HG03575 (cell line): ENCODE data around the gene WNK2.

Source experiments
- ATAC-seq: cut with Tn5 transposase; IDR thresholded peaks from one replicate; pipeline ENCODE4 v1.9.1; 2021; ENCODE audit not compliant: unreplicated experiment, insufficient number of reproducible peaks, low FRiP score; ENCODE audit errors: extremely low read depth

WNK2 gene

DNA sequence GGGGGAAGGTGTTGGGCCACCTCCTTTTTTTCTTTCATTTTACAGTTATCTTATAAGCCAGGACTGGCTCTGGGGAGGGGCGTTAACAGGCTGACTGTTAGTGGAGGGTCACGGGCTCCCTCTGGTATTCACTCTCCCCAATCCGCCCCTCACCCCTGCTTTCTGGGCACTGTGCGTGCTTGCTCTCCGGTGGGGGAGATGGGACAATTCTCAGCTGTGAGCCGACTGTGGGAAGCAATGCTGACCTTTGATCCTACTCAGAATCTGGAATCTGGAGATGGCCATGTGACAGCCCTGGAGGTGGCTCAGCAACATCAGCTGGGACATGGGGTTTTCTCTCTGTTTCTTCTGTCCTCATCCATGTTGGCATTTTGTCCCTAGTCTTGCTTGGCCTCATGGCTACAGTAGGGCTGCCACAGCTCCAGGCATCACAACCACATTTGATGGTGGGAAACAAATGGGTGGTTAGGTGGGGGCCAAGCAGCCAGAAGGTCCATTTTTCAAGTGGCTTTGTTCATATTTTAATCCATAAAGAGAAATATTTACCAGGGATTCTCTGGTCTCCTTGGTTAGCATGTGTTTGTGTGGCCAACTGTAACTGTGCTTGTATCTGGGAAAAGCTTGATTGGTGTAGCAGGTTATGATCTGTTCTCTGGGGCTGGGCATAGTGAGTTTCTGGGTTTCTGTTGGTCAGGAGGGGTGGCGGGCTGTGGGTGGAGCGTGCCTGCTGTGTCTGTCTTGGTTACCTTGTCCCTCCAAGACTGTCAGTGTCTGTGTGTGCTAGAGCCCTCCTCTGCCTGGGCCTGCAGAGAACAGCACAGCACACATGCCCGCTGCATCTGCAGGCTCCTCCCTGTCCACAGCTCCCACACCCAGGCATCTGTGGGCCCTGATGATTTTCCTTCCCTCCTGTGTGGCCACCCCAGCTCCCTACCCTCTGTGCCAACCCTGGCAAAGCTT is 12.4 kb downstream of the WNK2 start:
- no peak for ATAC-seq

DNA sequence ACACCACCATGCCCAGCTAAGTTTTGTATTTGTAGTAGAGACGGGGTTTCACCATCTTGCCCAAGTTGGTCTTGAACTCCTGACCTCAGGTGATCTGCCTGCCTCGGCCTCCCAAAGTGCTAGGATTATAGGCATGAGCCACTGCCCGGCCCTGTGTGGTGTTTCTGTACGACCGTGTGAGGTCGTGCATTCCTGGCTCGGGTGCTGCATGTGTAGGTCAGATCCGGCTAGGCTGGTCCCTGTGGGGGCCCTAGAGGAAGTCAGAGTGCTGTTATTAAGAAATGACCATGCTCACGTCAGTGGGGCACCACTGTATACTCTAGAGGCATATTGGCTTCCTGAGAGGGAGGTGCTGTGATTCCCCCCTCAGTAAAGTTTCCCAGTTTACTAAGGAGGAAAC is 13.7 kb downstream of the WNK2 start:
- no peak for ATAC-seq

DNA sequence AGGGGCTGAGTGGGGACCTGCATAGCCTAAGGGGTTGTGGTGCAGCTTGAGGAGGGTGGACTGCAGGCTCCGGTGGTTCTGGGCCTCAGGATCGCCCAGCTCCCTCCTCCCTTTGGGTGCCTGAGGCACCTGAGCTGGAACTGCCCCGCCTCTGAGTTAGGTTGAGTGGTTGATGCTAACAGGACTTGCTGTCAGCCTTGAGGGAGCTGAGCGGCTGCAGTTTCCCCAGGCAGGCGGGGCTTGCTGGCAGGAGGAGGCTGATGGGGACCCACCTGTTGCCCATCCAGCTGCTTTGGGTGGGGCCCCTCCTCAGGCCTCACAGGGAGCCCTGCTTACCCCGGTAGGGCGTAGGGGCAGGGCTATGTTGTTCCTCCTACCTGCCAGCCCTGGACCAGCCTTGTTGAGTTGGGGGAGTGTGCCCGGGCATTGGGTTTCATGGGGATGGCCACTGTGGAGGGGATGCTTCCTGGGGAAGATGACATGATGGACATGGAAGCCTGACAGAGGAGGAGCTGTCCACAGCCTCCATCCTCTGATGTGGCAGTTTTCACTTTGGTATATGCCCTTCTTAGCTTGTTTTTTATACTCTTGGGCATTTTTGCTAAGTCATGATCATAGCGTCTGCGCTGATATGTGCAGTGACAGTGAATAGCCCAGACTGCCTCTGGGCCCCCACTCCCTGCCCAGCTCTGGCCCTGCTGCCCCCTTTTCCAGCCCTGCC is 14.3 kb downstream of the WNK2 start:
- ATAC-seq = no peak

DNA sequence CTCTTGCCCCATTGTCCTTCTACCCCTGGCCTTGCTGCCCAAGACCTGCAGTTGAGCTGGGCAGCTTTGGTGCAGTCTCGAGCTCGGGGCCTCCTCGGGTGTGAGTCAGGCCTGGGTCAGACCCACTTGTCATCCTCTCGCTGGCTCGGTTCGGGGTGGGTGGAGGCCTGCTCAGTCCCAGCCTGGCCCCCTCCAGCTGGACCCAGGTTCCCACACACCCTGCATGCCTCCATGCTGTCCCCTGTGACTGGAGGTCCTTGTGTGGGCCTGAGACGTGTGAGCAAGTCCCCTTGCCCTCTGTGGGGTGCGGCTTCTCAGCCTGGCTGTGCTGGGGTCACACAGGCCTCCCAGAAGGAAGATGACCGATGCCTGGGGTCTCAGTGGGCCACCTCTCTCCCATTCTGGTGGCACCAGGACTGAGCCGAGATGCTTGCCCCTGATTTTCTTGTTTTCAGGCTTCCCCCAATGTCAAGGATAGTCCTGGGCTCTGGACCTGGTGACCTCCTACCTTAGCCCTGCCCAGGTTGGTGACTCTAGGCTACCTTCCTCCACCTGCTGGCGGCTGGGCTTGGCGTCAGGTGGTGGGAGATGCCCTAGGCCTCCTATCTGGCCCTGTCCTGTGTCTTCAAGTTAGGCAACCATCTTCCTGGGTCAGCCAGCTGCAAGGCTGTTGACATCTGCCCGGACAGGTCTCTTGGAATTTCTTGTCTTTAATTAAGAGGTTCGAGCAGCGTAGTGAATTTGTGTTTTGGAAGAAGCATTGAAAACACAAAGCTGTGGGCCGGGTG is 15.1 kb downstream of the WNK2 start:
- no peak for ATAC-seq

DNA sequence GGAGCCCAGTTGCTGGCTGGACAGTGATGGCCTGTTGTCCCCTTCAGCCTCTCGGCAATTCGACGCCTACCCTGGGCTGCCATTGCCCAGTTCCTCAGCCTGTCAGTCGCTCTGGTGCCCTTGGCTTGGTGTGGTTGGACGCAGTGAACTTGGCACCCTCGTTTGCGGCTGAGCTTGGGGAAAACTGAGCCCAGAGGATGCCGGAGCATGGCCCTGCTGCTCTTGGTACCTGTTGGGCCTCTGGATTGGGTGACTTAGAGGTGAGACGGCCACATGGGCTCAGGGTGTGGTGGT is 16.5 kb downstream of the WNK2 start:
- ATAC-seq = no peak

DNA sequence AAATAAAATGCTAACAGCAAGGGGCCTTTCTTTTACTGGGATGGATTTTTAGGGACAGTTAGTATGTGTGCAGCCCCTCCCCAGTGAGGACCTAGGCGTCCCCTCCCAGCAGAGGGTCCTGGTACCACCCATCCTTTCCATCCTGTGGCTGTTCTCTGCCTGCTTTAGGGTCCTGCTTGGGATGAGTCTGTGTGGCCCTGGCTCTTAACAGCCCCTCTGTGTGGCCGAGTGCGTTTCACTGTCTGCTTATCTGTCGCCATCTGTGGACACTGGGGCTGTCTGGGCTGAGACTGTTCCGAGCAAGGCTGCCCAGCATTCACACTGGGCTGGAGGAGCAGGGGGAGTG is 17.0 kb downstream of the WNK2 start:
- ATAC-seq = no peak

DNA sequence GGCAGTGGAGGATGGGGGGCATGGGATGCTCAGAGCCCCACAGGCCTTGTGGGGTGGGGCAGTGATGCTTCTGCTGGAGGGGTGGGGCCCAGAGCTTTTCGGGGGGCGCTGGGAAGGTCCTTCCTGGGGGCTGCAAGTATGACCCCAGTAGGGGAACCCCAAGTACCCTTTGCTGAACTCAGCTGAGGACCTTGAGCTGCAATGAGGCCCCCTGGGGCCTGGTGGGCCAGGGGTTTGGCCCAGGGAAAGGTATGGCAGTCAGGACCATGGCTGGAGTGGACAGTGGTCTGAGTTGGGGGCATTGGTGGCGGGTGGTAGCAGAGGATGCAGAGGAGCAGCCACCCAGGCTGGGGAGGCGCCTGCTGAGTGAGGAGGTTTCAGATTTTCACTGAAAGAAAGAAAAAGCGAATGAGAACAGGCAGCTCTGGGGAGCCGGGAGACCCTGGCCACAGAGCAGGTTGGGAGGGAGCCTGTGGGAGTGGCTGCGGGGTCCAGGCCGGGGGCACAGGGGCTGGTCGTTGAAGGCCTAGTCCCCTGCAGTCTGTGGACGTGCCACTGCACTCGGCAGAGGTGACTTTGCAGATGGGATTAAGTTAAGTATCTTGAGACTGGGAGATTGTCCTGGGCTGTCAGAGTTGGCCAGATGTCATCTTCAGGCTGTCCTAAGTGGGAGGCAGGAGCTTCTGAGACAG is 19.2 kb downstream of the WNK2 start:
- ATAC-seq = no peak

DNA sequence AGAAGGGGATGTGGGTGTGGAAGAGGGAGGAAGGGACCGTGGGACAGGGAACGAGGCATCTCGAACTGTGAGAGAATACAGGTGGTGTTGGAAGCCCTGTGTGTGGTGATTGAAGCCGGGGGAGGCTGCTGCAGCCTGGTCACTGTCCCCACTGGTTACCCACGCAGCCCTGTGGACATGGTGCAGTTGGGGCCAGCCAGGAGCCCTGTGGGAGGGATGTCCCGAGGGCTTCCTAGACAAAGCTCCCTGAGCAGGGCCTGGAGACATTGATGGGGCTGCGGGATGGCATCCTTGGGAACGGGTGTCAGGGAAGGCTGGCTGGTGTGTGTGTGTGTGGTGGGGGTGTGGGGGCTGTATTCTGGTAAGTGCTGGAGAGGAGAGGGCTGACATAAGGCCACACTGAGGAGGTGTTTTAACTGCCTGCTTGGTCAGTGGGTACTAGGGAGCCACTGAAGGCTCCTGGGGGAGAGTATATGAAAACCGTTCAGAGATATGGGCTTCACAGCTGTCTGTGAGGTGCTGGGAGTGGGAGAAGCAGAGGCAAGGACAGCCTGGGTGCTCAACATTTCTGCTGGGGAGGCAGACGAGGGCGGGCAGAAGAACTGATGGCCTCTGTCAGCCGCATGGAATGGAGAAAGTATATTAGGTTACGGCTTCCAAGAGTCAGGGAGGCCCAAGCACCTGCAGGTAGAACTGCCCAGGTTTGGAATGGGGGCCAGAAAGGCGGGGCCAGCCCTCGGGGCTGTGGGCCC is 20.0 kb downstream of the WNK2 start:
- ATAC-seq = no peak

DNA sequence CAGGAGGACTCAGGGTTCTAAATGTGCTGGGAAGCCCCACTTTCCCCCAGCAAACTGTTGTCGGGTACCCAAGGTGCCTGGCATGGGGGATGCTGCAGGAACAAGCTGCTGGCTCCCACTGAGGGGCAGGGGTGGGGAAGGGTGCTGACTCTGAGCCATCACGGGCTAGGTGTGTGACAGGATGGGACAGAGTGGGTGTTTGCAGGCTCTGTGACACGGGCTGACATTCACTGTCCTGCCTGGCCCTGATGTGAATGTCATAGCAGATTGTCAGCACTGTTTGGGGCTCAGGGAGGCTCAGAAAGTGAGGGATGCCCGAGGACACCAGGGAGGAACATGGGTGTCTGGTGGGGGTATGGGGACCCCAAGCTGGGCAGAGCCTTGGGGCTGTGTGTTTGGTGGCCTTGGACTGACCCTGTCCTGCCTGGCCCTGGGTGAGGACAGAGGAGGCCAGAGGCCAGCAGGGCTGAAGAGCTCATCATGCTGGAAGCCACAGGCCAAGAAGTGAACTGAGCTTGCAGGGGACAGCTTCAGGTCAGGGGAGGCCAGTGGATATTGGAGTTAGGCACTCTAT is 20.6 kb downstream of the WNK2 start:
- ATAC-seq = no peak

DNA sequence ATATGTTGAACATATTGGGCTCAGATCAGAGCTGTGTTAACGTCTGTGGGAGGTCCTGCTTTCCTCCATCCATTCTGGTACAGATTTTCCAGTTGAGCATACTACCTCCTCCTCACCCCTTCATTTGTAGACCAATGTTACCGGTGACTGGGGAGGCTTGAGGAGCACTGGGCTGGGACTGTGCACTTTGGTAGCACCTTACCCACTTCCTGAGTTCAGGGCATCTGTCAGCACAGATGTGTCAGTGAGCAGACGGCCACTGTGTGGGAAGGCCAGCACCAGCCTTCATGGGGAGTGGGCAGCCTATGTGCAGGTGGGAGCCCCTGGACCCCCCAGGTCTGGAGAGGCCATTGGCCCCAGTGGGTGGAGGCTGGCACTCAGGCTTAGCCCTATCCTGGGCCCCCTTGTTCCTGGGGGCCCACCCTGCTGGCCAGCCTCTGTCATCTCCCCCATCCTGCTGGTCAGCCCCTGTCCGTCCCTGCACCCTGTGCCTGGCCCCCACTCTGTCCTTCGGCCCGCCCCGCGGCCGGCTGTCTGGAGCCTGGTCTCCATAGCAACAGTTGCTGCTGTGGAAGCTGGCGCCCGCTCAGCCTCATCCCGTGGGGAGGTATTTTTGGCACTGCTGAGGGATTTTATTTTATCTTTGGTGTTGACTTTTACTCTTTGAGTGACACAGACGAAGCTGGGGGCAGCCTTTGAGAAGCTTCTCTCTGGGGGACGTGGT is 21.3 kb downstream of the WNK2 start:
- no peak for ATAC-seq

DNA sequence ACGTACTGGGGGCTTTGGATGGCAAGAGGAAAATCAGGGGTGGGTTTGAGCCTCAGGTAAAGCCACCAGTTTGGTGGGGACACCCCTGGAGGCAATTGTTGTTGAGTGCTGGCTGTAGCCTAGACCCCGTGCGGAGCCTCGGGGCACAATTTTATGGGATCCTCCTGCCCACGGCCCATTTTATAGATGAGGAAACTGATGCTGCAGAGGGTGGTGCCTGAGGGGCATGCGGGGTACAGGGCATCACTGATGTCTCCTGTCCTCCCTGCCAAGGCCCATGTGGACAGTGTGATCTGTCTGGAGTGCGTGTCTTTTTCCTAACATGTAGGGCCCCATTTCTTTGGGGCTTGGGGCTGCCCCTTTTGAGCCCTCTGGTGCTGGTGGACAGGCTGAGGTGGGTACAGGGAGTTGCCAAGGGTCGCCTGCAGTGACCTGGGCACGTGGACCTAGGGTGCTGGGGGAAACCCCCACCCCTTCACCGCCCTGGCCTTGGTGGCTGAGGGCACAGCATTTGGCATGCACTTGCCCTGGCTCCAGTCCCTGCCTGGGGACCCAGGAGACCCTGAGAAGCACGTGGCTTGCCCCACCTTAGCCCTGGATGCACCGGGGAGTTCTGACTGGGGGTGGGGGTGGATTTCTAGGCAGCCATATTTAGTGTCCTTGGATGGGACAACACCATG is 22.1 kb downstream of the WNK2 start:
- no peak for ATAC-seq

DNA sequence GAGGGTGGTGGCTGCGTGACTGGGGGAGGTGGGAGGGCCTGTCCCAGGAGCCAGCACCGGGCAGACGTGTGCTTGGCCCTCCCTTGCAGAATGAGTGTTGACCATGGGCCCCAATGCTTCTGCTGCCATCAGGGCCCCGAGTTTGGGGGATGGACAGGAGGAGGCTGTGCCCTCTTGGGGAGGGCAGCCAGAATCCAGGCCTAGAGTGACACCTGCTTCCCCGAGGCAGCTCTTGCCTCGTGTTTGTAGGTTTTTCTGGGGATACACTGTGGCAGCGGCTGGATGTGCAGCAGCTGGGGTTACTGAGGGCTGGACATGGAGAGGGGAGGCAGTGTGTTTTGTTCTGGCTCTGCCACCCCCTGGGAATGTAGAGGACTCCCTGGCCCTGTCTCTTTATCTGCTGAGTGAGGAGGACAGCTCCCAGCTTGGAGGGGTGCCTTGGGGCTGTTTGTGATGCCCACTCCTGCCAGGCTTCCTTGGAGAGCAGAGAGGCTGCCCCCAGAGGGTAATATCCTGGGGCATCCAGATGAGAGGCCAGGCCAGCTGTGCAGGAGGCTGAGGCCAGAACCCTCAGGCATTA is 22.7 kb downstream of the WNK2 start:
- ATAC-seq = no peak

DNA sequence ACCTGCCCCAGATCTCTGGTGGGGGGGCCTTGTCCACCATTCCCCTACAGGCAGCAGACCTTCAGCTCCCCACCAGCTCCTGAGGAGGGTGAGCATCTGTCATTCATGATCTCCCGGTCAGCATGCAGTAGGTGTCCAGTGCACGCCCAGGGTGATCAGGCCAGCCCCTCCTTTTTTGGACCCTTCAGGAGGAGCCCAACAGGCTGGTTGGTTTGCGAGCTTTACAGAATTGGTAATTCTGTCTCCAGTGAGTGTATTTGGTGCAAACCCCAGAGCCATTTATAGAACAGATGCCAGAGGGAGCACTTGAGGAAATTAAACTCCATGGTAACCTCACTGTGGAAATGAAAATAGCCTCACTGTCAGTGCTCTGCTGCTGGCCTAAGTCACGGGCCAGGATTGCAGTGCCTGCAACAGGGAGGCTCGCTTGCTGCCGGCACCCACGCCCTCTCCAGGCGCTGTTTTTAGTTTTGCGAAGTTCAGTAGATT is 23.4 kb downstream of the WNK2 start:
- ATAC-seq = no peak

DNA sequence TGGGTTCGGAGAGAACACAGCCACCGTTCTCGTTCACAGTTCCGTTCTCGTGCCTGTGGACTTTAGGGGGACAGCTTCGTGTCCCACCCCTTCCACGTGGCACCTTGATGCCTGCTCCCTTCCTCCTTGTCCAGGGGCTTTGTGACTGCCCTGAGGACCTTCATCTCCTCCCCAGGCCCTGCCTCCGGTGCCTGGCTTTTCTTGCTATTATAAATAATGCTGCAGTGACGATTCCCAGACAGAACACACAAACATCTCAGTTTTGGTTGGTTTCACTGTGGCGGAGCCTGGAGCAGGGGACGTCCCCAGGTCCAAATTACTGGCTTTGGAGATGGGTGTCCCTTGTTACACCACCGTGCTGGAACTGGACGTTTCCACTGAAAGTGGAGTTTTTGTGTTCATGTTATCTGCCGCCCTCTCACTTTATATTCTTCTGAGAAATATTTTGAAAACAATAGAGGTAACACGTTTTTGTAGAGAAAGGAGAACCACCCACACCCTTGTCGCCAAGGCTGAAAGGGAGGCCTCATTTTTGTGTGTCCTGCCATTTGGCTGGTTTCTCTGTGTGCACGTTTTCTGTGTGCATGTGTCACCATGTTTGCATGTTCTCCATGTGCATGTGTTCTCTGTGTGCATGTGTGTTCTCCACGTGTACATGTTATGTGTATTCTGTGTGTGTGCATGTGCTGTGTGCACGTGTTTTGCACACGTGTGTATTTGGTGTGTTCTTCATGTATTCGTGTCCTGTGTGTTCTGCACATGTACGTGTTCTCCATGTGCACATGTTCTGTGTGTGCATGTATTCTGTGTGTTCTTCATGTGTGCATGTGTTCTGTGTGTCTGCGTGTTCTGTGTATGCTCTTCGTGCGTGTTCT is 24.2 kb downstream of the WNK2 start:
- no peak for ATAC-seq

DNA sequence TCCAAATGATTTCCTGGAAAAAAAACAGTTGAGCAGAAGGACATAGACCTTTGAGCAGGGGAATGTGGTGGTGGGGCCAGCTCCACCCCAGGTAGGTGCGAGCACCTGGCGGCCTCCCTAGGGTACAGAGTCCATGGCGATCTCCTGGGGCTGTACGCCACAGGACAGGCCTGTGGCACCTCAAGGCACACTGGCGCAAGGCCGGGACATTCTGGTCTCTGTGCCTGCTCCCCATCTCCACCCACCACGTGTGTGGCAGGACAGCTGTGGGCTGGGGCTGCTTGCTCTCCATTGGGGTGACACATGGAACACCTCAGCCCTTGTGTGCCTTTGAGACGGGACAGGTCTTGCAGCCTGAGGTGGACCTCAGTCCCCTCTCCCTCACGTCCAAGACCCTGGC is 25.2 kb downstream of the WNK2 start:
- no peak for ATAC-seq
